Stimulated activated CD8-positive, alpha-beta memory T cell treated with anti-CD3 and anti-CD28 coated beads, Interleukin-2, amount 100 ng/mL, for 48 hours (primary cell): ENCODE data around the gene ZSCAN18.

Experiments
- DNase-seq, 2 donors: peaks; one replicate each; pipeline ENCODE4 v3.0.0-alpha.2; 2020; ENCODE audit warnings: low read depth in 2 of 2

ZSCAN18 gene

GRCh38 chr19:58086825-58087710 lies 11.0 kb downstream of the ZSCAN18 start:
- DNase-seq: no peak

GRCh38 chr19:58085348-58085875 lies 12.6 kb downstream of the ZSCAN18 start:
- no peak for DNase-seq

- no peak for DNase-seq
Measured at GRCh38 chr19:58084596-58085347, 13.3 kb downstream of the ZSCAN18 start.

- no peak for DNase-seq
Measured at GRCh38 chr19:58083021-58083420, 15.0 kb downstream of the ZSCAN18 start.

GRCh38 chr19:58079792-58080191 lies 18.2 kb downstream of the ZSCAN18 start:
- DNase-seq: no peak

GRCh38 chr19:58067240-58067912 lies 30.7 kb downstream of the ZSCAN18 start:
- no peak for DNase-seq

GRCh38 chr19:58063712-58064111 lies 34.3 kb downstream of the ZSCAN18 start:
- no peak for DNase-seq

- DNase-seq: no peak
Measured at GRCh38 chr19:58060231-58060630, 37.8 kb downstream of the ZSCAN18 start.

GRCh38 chr19:58059671-58060078 lies 38.4 kb downstream of the ZSCAN18 start:
- DNase-seq: no peak

GRCh38 chr19:58059003-58059670 lies 38.9 kb downstream of the ZSCAN18 start, which contains the start of gene ZNF135:
ZNF135 (plus strand) TSS chr19:58059282; CDS start chr19:58060003, 721 bp downstream.
- DNase-seq: peak; percentile 32 to 51

GRCh38 chr19:58058467-58058866 lies 39.6 kb downstream of the ZSCAN18 start:
- DNase-seq: no peak

GRCh38 chr19:58056861-58057260 lies 41.2 kb downstream of the ZSCAN18 start:
- DNase-seq: no peak

- DNase-seq: no peak
Measured at GRCh38 chr19:58056261-58056660, 41.8 kb downstream of the ZSCAN18 start.

- DNase-seq: no peak
Measured at GRCh38 chr19:58054901-58055874, 42.8 kb downstream of the ZSCAN18 start.

GRCh38 chr19:58053480-58054156 lies 44.4 kb downstream of the ZSCAN18 start:
- no peak for DNase-seq

- DNase-seq: no peak
Measured at GRCh38 chr19:58052256-58052655, 45.8 kb downstream of the ZSCAN18 start.

GRCh38 chr19:58047672-58048071 lies 50.4 kb downstream of the ZSCAN18 start:
- no peak for DNase-seq

- DNase-seq: no peak
Measured at GRCh38 chr19:58046856-58047255, 51.2 kb downstream of the ZSCAN18 start.

GRCh38 chr19:58045411-58046050 lies 52.5 kb downstream of the ZSCAN18 start:
- no peak for DNase-seq
